ENCODE data around the gene GJD3.

GJD3 gene

GRCh38 chr17:40354221-40355122 lies 10.1 kb downstream of the GJD3 start:
- no peak overlapping the region for H3K4me3 ChIP-seq (ENCODE audit: low read depth, low read length)
- no peak for TF ChIP-seq CTCF (IDR thresholded peaks at IDR 0.05; ENCODE audit: borderline replicate concordance, insufficient read depth, low read depth, low read length)

- TF ChIP-seq CTCF (IDR thresholded peaks at IDR 0.05; ENCODE audit: borderline replicate concordance, insufficient read depth, low read depth, low read length), result no peak
- no peak overlapping the region for H3K4me3 ChIP-seq (ENCODE audit: low read depth, low read length)
These were observed 11.7 kb downstream of the GJD3 start for GRCh38 chr17:40352779-40353394.

GRCh38 chr17:40352237-40352778 lies 12.2 kb downstream of the GJD3 start:
- no peak overlapping the region for H3K4me3 ChIP-seq (ENCODE audit: low read depth, low read length)
- TF ChIP-seq CTCF (IDR thresholded peaks at IDR 0.05; ENCODE audit: borderline replicate concordance, insufficient read depth, low read depth, low read length), result no peak

GRCh38 chr17:40351359-40352236 lies 12.9 kb downstream of the GJD3 start:
- H3K4me3 ChIP-seq (ENCODE audit: low read depth, low read length), result no peak overlapping the region
- no peak for TF ChIP-seq CTCF (IDR thresholded peaks at IDR 0.05; ENCODE audit: borderline replicate concordance, insufficient read depth, low read depth, low read length)

GRCh38 chr17:40350689-40351358 lies 13.7 kb downstream of the GJD3 start:
- no peak for TF ChIP-seq CTCF (IDR thresholded peaks at IDR 0.05; ENCODE audit: borderline replicate concordance, insufficient read depth, low read depth, low read length)
- no peak overlapping the region for H3K4me3 ChIP-seq (ENCODE audit: low read depth, low read length)

GRCh38 chr17:40349895-40350688 lies 14.4 kb downstream of the GJD3 start:
- no peak overlapping the region for H3K4me3 ChIP-seq (ENCODE audit: low read depth, low read length)
- no peak for TF ChIP-seq CTCF (IDR thresholded peaks at IDR 0.05; ENCODE audit: borderline replicate concordance, insufficient read depth, low read depth, low read length)

Data from GM12875 (cell line).